IPS-18a (cell line): ENCODE data around the gene NCAPG2.

Source experiments
- H3K27ac ChIP-seq: one replicate; pipeline ENCODE4 v1.5.1; 2013; ENCODE audit warnings: low read length
- H3K27me3 ChIP-seq: one replicate; pipeline ENCODE4 v1.6.1; 2013; ENCODE audit warnings: mild to moderate bottlenecking, low read length; ENCODE audit not compliant: control insufficient read depth, insufficient read depth
- H3K36me3 ChIP-seq: one replicate; pipeline ENCODE4 v1.6.1; 2013; ENCODE audit warnings: low read depth, low read length; ENCODE audit not compliant: control insufficient read depth
- H3K4me1 ChIP-seq: one replicate; pipeline ENCODE4 v1.6.1; 2013; ENCODE audit warnings: low read depth, low read length; ENCODE audit not compliant: control insufficient read depth
- H3K4me3 ChIP-seq: one replicate; pipeline ENCODE4 v1.5.1; 2013; ENCODE audit warnings: low read length
- H3K9ac ChIP-seq: one replicate; pipeline ENCODE4 v1.6.1; 2013; ENCODE audit warnings: mild to moderate bottlenecking, low read length, moderate library complexity
- H3K9me3 ChIP-seq: one replicate; pipeline ENCODE4 v1.6.1; 2013; ENCODE audit warnings: low read depth, low read length; ENCODE audit not compliant: control insufficient read depth

Gene NCAPG2

DNA sequence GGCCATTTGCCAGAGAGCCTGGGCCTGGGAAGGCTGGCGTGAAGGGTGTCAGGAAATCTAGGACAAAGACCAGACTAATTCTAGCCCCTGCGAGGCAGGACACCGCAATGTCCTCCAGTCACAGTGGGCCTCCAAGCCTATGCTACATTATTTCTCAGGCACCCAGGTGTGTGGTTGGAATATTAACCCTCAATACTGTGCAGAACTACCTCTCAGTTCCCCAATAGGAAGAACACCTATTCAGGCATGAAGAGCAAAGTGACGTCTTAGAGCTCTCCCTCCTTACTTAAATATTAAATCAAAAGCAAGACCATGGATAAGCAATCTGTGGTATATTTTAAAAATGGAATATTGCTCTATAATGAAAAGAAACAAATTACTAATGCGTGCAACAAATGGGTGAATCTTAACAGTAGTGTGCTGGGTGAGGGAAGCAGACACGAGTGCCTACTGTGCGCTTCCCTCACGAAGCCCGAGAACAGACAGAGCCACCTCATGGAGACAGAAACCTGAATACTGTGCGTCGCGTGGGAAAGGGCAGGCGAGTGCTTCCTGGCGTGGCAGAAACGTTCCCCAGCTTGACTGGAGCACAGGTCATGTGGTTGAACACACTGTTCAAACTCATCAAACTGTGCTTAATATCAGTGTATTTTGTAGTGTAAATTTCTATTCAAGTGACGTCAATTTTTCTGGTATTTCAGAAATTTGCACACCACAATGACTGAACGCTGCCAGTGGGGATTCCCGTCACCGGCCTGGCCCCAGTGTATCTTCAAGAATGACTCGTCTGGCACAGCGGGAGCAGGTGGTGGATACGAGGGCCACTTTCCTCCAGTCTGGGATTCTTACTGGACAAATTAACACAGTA, 101.5 kb downstream of the NCAPG2 start:
- H3K27me3 ChIP-seq, result no peaks in the 10 kb centered on the region
- no peaks in the 10 kb centered on the region for H3K4me1 ChIP-seq
- no peak overlapping the region for H3K27ac ChIP-seq
- no peaks in the 10 kb centered on the region for H3K9me3 ChIP-seq
- H3K36me3 ChIP-seq, result peaks cover 17% of the 10 kb centered on the region
- no peak overlapping the region for H3K9ac ChIP-seq
- H3K4me3 ChIP-seq, result no peak overlapping the region

DNA sequence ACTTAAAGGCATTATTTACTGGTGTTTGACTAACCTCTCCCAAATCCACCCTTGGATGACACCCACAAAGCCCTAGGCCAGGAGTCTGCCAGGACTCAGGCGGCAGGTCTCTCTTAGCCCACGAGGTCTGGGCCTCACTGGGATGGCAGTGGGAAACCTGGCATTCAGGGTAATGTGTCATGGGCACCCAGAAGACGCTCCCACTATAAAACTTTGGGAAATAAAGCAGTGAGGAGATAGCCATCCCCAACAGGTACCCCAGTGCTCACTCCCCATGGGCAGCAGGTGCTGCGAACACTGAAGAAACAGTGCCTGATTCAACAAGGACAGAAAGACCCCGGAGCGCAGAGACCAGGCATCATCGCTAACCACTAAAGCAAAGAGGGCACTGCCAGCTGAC, 102.6 kb downstream of the NCAPG2 start:
- Histone ChIP-seq H3K4me3 (no peak overlapping the region), H3K9ac (no peak overlapping the region), H3K27ac (no peak overlapping the region), H3K9me3 (no peaks in the 10 kb centered on the region), H3K27me3 (no peaks in the 10 kb centered on the region), H3K4me1 (no peaks in the 10 kb centered on the region), H3K36me3 (peaks cover 9% of the 10 kb centered on the region)

DNA sequence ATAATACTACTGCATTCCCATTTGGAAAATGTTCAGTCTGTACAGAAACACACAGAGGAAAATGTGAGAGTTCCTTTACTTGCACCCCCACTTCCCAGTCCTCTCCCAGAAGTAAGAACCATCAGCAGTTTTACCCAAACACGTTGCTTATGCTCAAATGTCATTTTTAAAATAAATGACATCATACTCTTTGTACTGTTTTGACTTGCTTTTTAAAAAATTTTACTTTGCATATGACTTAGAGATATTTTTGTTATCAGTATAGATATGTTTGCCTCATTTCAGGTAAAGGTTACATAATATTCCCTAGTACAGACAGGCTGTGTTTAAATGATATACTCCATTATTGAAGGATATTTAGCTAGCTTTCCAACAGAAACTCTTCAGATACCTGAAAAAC, 103.5 kb downstream of the NCAPG2 start:
- Histone ChIP-seq H3K4me1 (no peaks in the 10 kb centered on the region), H3K36me3 (peaks cover 2% of the 10 kb centered on the region), H3K9ac (no peak overlapping the region), H3K9me3 (no peaks in the 10 kb centered on the region), H3K4me3 (no peak overlapping the region), H3K27ac (no peak overlapping the region), H3K27me3 (no peaks in the 10 kb centered on the region)

DNA sequence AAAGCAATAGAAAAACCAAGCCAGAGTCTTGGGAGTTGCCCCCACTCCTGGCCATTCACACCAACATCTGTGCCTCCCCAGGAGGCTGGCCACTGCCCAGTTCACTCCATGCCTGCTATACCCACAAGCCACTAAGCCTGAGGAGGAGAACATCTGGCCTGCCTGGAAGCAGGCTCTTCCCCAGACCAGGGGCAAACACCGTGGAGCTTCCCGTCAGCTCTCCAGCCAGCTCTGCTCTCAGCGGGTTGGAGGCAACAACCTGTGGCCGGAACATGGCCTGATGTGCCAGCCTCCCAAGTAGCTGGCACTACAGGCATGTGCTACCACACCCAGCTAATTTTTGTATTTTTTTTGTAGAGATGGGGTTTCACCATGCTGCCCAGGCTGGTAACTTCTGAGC, 107.9 kb downstream of the NCAPG2 start:
- Histone ChIP-seq H3K27ac (no peak overlapping the region), H3K9ac (no peak overlapping the region), H3K4me3 (no peak overlapping the region), H3K36me3 (no peaks in the 10 kb centered on the region), H3K9me3 (no peaks in the 10 kb centered on the region), H3K27me3 (peaks cover 17% of the 10 kb centered on the region), H3K4me1 (no peaks in the 10 kb centered on the region)

DNA sequence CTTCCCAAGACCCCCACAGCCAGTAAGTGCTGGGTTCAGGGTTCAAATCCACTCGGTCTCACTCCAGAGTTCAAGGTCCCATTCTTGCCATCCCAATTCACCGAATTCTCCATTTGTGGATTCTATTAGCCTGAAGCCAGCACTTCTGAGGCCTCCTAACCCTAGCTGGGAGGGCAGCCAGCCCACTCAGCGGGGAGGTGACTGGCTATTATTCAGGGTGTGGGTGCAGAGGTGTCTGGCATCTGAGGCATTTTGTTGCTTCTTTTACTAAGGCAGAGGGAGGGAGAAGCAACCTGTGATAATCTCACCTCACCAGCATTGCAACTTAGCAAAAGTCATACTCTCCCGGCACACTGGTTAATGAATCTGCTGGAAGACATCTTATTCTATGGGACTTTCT, 108.3 kb downstream of the NCAPG2 start:
- H3K4me3 ChIP-seq, result no peak overlapping the region
- H3K9me3 ChIP-seq, result no peaks in the 10 kb centered on the region
- H3K9ac ChIP-seq, result no peak overlapping the region
- H3K27ac ChIP-seq, result no peak overlapping the region
- no peaks in the 10 kb centered on the region for H3K4me1 ChIP-seq
- no peaks in the 10 kb centered on the region for H3K36me3 ChIP-seq
- H3K27me3 ChIP-seq, result peaks cover 22% of the 10 kb centered on the region

DNA sequence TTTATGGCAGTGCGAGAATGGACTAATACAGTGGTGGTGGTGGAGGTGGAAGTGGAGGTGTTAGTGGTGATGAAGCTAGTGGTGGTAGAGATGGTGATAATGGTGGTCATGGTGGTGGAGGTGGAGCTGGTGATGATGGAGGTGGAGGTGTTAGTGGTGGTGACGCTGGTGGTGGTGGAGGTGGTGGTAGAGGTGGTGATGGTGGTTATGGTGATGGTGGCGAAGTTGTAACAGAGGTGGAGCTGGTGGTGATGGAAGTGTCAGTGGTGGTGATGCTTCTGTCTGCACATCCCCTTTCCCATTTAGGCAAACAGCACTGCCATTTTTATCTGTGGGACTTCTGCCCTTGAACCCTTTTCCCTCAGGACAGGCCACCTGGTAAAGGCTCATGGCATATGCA, 109.5 kb downstream of the NCAPG2 start:
- no peaks in the 10 kb centered on the region for H3K4me1 ChIP-seq
- H3K36me3 ChIP-seq, result no peaks in the 10 kb centered on the region
- H3K4me3 ChIP-seq, result no peak overlapping the region
- no peaks in the 10 kb centered on the region for H3K9me3 ChIP-seq
- H3K27me3 ChIP-seq, result peaks cover 34% of the 10 kb centered on the region
- H3K27ac ChIP-seq, result no peak overlapping the region
- no peak overlapping the region for H3K9ac ChIP-seq

DNA sequence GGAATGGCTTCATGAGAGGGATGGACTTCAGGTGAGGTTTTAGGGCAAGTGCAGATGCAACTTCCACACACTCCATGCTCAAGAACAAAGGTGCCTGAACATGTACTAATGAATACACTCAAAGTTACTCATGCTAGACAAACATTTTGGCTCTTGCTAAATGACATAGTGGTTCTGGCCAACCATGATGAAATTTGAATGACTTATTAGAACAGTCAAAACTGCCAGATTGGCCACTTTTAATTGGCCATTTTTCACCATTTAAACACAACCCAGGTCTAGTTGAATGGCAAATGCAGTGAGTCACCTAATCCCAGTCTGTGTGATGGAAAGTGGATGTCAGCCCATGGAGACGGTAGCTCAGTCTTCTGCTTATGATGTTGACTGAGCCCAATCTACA, 112.1 kb downstream of the NCAPG2 start:
- no peaks in the 10 kb centered on the region for H3K4me1 ChIP-seq

DNA sequence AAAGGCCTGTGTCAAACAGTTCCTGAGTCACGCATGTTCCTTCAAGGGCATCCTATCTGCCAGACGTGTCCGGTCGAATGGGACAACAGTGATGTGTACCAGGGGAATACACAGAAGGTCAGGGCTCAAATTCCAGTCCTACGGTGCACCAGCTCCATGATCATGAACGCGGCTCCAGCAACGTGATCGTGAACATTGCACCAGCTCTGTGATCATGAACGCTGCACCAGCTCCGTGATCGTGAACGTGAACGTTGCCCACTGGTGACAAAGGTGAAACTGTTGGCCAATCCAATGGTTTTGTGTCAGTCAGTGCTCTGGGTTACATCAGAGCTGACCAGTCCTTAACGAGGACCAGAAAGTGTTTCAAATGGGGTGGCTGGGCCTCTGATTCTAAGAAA, 112.7 kb downstream of the NCAPG2 start:
- Histone ChIP-seq H3K27me3 (peaks cover 55% of the 10 kb centered on the region), H3K36me3 (no peaks in the 10 kb centered on the region), H3K27ac (no peak overlapping the region), H3K4me1 (no peaks in the 10 kb centered on the region), H3K4me3 (no peak overlapping the region), H3K9ac (no peak overlapping the region), H3K9me3 (no peaks in the 10 kb centered on the region)

More for the DNA sequence above, 112.1 kb downstream of the NCAPG2 start:
- no peak overlapping the region for H3K27ac ChIP-seq
- H3K9ac ChIP-seq, result no peak overlapping the region
- no peaks in the 10 kb centered on the region for H3K36me3 ChIP-seq
- no peak overlapping the region for H3K4me3 ChIP-seq
- H3K27me3 ChIP-seq, result peaks cover 55% of the 10 kb centered on the region
- no peaks in the 10 kb centered on the region for H3K9me3 ChIP-seq

DNA sequence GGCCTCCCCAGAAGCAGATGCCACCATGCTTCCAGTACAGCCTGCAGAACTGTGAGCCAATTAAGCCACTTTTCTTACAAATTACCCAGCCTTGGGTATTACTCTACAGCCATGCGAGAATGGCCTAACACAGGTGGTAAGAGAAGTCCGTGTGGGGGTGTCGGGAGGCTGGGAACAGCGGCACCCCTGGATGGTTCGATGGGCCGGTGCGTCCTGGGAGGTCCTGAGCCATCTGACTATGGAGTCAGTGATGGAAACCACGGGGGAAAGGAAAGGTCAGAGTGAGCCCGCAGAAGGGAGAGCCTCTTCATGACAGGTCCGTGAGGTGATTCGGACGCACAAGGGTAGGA, 114.4 kb downstream of the NCAPG2 start:
- H3K27me3 ChIP-seq, result peaks cover 72% of the 10 kb centered on the region
- no peaks in the 10 kb centered on the region for H3K4me1 ChIP-seq
- H3K9me3 ChIP-seq, result no peaks in the 10 kb centered on the region
- H3K27ac ChIP-seq, result no peak overlapping the region
- no peak overlapping the region for H3K9ac ChIP-seq
- H3K4me3 ChIP-seq, result no peak overlapping the region
- no peaks in the 10 kb centered on the region for H3K36me3 ChIP-seq

DNA sequence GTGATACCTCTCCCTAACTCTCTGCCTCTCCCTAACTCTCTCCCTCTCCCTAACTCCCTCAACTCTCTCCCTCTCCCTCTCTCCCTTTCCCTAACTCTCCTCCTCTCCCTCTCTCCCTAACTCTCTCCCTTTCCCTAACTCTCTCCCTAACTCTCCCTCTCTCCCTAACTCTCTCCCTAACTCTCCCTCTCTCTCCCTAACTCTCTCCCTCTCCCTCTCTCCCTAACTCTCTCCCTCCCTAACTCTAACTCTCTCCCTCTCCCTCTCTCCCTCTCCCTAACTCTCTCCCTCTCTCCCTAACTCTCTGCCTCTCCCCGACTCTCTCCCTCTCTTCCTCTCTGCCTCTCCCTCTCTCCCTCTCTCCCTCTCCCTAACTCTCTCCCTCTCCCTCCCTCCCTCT, 115.0 kb downstream of the NCAPG2 start:
- Histone ChIP-seq H3K4me1 (no peaks in the 10 kb centered on the region), H3K27ac (no peak overlapping the region), H3K27me3 (peaks cover 77% of the 10 kb centered on the region)

DNA sequence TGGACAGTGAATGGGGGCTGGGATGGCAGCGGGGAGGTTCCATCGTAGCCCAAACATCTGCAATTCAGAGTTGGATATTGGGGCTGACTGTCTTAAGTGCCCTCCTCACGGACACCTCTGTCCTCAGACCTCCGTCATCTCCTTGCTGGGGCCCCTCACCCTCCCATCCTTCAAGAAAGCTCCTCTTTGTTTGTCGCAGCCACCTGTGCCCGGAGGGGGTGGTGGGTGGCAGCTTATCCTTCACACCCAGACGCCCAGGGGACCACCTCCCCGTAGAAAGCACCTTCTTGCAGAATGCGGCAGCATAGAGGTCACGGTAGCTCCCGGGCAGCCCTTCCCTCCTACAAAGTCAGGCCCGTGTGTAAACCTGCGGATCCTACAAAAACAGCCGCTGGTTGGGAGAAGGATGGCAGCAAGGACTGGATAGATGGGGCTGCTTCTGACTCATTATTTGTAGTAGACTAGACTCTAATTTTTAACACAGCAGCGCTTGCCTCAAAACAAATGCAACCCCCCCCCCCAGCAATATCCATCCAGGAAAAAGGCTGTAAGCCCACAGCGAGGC, 115.6 kb downstream of the NCAPG2 start:
- Histone ChIP-seq H3K36me3 (no peaks in the 10 kb centered on the region), H3K27me3 (peaks cover 83% of the 10 kb centered on the region), H3K9ac (no peak overlapping the region), H3K4me3 (no peak overlapping the region), H3K9me3 (no peaks in the 10 kb centered on the region), H3K4me1 (no peaks in the 10 kb centered on the region), H3K27ac (no peak overlapping the region)

More for the DNA sequence above, 115.0 kb downstream of the NCAPG2 start:
- H3K36me3 ChIP-seq, result no peaks in the 10 kb centered on the region
- no peak overlapping the region for H3K9ac ChIP-seq
- H3K9me3 ChIP-seq, result no peaks in the 10 kb centered on the region
- no peak overlapping the region for H3K4me3 ChIP-seq
